Fibroblast of lung (primary cell): Measurements from ENCODE around the gene PPP3R1.

Experiments used
- CTCF ChIP-seq, 2 donors: IDR thresholded peaks in 1 of 2; conservative IDR thresholded peaks in 1 of 2; 1 replicate in 1 of 2; 2 replicates in 1 of 2; pipeline ENCODE4 v1.5.1; 2011 to 2012; ENCODE audit warnings: low read length in 2 of 2, control low read depth in 1 of 2, inconsistent platforms in 1 of 2, low read depth in 1 of 2, mild to moderate bottlenecking in 1 of 2
- EZH2 ChIP-seq: IDR thresholded peaks from 2 replicates; pipeline ENCODE4 v1.5.1; 2012; ENCODE audit warnings: low read length, control low read depth, mild to moderate bottlenecking; ENCODE audit errors: missing control alignments

- no peak for TF ChIP-seq EZH2
- no peak for TF ChIP-seq CTCF (conservative IDR thresholded peaks at IDR 0.05 in 1 of 2, IDR thresholded peaks at IDR 0.05 in 1 of 2; ENCODE audit: low read depth in 1 of 2, low read length in 2 of 2)
Measured at GRCh38 chr2:68200157-68200787, 52.1 kb downstream of the PPP3R1 start.
